ENCODE measurements around the gene DLG5. TPM values are rescaled to one million over a fixed set of nuclear protein-coding genes. Genes with fewer than 3 reads are reported as not detected.

The DLG5 gene
- total and polyA plus RNA-seq, 9 of the 15 experiments (the other 6 are each of a cell fraction or from before 2014, with no cell fraction given), result 1.4 to 26.8 (median 11.2) TPM

DNA sequence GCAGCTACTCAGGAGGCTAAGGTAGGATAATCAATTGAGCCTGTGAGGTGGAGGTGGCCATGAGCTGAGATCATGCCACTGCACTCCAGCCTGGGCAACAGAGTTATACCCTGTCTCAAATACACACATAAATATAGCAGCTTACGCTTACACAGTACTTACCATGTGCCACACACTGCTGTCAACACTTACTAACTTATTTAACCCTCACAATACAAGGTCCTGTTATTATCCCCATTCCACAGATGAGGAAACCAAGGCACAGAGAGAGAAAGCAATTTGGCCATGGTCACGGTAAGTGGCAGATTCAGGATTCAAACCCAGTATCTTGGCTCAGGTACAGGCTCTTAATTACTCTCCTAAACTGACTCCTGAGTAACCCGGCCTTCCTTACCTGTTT, 19.1 kb downstream of the DLG5 start (continued):
- TF ChIP-seq, protein P1, sequence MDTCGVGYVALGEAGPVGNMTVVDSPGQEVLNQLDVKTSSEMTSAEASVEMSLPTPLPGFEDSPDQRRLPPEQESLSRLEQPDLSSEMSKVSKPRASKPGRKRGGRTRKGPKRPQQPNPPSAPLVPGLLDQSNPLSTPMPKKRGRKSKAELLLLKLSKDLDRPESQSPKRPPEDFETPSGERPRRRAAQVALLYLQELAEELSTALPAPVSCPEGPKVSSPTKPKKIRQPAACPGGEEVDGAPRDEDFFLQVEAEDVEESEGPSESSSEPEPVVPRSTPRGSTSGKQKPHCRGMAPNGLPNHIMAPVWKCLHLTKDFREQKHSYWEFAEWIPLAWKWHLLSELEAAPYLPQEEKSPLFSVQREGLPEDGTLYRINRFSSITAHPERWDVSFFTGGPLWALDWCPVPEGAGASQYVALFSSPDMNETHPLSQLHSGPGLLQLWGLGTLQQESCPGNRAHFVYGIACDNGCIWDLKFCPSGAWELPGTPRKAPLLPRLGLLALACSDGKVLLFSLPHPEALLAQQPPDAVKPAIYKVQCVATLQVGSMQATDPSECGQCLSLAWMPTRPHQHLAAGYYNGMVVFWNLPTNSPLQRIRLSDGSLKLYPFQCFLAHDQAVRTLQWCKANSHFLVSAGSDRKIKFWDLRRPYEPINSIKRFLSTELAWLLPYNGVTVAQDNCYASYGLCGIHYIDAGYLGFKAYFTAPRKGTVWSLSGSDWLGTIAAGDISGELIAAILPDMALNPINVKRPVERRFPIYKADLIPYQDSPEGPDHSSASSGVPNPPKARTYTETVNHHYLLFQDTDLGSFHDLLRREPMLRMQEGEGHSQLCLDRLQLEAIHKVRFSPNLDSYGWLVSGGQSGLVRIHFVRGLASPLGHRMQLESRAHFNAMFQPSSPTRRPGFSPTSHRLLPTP (IDR thresholded peaks at IDR 0.05; ENCODE audit: borderline replicate concordance, extremely low read depth, insufficient read length), result no peak
- TF ChIP-seq NCOA6 (IDR thresholded peaks at IDR 0.05) (no peak), SMARCA5 (IDR thresholded peaks at IDR 0.05) (peak; percentile 82), BMI1 (IDR thresholded peaks at IDR 0.05; ENCODE audit: low read length) (no peak), POLR3G (IDR thresholded peaks at IDR 0.05; ENCODE audit: extremely low read depth, insufficient read length, insufficient replicate concordance) (no peak), ZNF134 (CRISPR knock-in tag; conservative IDR thresholded peaks at IDR 0.05) (no peak), NR2C1 (IDR thresholded peaks at IDR 0.05) (no peak), NR2C1 (tag; IDR thresholded peaks at IDR 0.05) (0 out of 2 replicates have a peak, but pooled peaks have one; percentile 5), NR2C2 (CRISPR knock-in tag; IDR thresholded peaks at IDR 0.05) (no peak), NR2C2 (tag; IDR thresholded peaks at IDR 0.05) (no peak), FOXK1 (CRISPR knock-in tag; IDR thresholded peaks at IDR 0.05; ENCODE audit: borderline replicate concordance) (peak; percentile 49; the same call in 1 of the 2 replicates), FOXJ2 (tag; IDR thresholded peaks at IDR 0.05) (0 out of 2 replicates have a peak, but pooled peaks have one; percentile 43), U2AF2 (optimal IDR thresholded peaks at IDR 0.05; ENCODE audit: low read depth, low read length) (no peak)
- TF ChIP-seq, protein P2, sequence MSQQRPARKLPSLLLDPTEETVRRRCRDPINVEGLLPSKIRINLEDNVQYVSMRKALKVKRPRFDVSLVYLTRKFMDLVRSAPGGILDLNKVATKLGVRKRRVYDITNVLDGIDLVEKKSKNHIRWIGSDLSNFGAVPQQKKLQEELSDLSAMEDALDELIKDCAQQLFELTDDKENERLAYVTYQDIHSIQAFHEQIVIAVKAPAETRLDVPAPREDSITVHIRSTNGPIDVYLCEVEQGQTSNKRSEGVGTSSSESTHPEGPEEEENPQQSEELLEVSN (IDR thresholded peaks at IDR 0.05; ENCODE audit: borderline replicate concordance in 1 of 2, extremely low read depth in 1 of 2, insufficient read depth in 1 of 2, insufficient read length in 1 of 2, low read depth in 1 of 2, low read length in 1 of 2, poor library complexity in 1 of 2, severe bottlenecking in 1 of 2), result no peak
- TF ChIP-seq, protein P3, sequence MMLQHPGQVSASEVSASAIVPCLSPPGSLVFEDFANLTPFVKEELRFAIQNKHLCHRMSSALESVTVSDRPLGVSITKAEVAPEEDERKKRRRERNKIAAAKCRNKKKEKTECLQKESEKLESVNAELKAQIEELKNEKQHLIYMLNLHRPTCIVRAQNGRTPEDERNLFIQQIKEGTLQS (IDR thresholded peaks at IDR 0.05), result peak; percentile 16; the same call in 1 of the 2 replicates
- TF ChIP-seq, protein P3 (CRISPR knock-in tag; conservative IDR thresholded peaks at IDR 0.05), result no peak
- TF ChIP-seq, protein P4, sequence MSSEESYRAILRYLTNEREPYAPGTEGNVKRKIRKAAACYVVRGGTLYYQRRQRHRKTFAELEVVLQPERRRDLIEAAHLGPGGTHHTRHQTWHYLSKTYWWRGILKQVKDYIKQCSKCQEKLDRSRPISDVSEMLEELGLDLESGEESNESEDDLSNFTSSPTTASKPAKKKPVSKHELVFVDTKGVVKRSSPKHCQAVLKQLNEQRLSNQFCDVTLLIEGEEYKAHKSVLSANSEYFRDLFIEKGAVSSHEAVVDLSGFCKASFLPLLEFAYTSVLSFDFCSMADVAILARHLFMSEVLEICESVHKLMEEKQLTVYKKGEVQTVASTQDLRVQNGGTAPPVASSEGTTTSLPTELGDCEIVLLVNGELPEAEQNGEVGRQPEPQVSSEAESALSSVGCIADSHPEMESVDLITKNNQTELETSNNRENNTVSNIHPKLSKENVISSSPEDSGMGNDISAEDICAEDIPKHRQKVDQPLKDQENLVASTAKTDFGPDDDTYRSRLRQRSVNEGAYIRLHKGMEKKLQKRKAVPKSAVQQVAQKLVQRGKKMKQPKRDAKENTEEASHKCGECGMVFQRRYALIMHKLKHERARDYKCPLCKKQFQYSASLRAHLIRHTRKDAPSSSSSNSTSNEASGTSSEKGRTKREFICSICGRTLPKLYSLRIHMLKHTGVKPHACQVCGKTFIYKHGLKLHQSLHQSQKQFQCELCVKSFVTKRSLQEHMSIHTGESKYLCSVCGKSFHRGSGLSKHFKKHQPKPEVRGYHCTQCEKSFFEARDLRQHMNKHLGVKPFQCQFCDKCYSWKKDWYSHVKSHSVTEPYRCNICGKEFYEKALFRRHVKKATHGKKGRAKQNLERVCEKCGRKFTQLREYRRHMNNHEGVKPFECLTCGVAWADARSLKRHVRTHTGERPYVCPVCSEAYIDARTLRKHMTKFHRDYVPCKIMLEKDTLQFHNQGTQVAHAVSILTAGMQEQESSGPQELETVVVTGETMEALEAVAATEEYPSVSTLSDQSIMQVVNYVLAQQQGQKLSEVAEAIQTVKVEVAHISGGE (CRISPR knock-in tag; IDR thresholded peaks at IDR 0.05), result no peak
- TF ChIP-seq, protein P5, sequence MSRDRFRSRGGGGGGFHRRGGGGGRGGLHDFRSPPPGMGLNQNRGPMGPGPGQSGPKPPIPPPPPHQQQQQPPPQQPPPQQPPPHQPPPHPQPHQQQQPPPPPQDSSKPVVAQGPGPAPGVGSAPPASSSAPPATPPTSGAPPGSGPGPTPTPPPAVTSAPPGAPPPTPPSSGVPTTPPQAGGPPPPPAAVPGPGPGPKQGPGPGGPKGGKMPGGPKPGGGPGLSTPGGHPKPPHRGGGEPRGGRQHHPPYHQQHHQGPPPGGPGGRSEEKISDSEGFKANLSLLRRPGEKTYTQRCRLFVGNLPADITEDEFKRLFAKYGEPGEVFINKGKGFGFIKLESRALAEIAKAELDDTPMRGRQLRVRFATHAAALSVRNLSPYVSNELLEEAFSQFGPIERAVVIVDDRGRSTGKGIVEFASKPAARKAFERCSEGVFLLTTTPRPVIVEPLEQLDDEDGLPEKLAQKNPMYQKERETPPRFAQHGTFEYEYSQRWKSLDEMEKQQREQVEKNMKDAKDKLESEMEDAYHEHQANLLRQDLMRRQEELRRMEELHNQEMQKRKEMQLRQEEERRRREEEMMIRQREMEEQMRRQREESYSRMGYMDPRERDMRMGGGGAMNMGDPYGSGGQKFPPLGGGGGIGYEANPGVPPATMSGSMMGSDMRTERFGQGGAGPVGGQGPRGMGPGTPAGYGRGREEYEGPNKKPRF (IDR thresholded peaks at IDR 0.05; ENCODE audit: low read depth, low read length), result no peak
